Stimulated activated CD4-positive, alpha-beta T cell treated with anti-CD3 and anti-CD28 coated beads, Interleukin-2, amount 100 ng/mL, for 24 hours (primary cell): ENCODE data around the gene HOXD1.
A peak's percentile ranks its signal among the peaks of the same experiment; 100 is the strongest.

Experiments
- DNase-seq, 2 donors: peaks; one replicate each; pipeline ENCODE4 v3.0.0-alpha.2; 2020

HOXD1 gene

GRCh38 chr2:176187200-176187898 is 1.1 kb upstream of the HOXD1 start:
- DNase-seq: no peak

GRCh38 chr2:176188774-176189680 is 559 bp downstream of the HOXD1 start:
- DNase-seq: peak in 1 of 2 donors; percentile 14

DNA sequence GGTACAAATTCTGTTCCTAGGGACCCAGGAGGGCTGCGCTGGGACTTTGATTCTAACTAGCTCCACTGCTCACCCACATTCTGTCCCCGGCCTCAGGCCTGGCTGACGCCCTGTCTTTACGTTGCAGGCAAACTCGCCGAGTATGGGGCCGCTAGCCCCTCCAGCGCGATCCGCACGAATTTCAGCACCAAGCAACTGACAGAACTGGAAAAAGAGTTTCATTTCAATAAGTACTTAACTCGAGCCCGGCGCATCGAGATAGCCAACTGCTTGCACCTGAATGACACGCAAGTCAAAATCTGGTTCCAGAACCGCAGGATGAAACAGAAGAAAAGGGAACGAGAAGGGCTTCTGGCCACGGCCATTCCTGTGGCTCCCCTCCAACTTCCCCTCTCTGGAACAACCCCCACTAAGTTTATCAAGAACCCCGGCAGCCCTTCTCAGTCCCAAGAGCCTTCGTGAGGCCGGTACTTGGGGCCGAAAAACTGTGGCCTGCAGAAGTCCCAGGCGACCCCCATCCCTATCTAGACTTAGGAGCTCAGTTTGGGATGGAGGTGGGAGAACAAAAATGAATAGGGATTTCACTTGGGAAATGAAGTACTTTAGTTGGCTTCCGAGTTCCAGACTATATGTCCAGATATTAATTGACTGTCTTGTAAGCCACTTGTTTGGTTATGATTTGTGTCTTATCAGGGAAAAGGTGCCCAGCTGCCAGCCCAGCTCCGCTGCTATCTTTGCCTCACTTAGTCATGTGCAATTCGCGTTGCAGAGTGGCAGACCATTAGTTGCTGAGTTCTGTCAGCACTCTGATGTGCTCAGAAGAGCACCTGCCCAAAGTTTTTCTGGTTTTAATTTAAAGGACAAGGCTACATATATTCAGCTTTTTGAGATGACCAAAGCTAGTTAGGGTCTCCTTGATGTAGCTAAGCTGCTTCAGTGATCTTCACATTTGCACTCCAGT is 1.5 kb downstream of the HOXD1 start:
- DNase-seq: no peak

- no peak for DNase-seq
Observed at GRCh38 chr2:176192351-176192750, 3.9 kb downstream of the HOXD1 start.

- DNase-seq: no peak
Observed at GRCh38 chr2:176193048-176193447, 4.6 kb downstream of the HOXD1 start.

DNA sequence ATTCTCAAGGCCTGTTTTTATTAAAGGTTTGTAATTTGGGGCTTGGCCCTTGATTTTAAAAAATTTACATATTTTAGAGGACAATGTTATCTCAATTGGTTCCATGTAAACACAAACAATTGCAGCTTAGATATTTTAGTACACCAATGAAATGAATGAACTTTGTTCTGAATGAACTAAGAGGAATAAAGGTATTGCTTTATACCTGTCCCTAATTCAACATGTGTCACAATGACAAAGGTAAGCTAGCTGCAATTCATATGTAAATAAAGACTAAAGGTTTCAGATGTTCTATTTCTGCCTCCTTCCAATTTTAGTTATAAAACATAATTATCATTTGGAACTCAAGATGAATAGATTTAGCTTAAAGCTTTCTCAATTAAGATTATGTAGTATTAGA is 11.4 kb downstream of the HOXD1 start:
- DNase-seq: no peak

GRCh38 chr2:176200971-176201370 is 12.5 kb downstream of the HOXD1 start:
- no peak for DNase-seq

- DNase-seq: no peak
Observed at GRCh38 chr2:176202491-176202890, 14.0 kb downstream of the HOXD1 start.

- DNase-seq: no peak
Observed at GRCh38 chr2:176205126-176205525, 16.7 kb downstream of the HOXD1 start.

- no peak for DNase-seq
Observed at GRCh38 chr2:176206136-176206535, 17.7 kb downstream of the HOXD1 start.

GRCh38 chr2:176206682-176207081 is 18.2 kb downstream of the HOXD1 start:
- no peak for DNase-seq

DNA sequence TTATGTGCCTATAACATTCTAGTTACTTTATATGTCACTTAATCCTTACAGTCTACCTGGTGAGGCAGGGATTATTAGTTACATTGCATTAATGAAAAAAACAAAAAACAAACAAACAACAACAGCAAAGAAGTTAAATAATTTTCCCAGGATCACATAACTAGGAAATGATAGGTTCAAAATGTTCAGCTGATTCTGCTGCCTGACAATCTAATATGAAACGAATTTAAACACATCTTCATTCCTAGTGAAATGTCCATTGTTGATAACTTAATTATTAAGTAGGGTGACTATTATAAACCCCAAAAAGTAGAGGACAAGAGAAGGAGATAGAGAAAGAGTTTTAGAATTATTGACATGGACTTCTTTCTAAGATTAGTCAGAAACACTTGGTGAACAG is 22.6 kb downstream of the HOXD1 start:
- DNase-seq: no peak

DNA sequence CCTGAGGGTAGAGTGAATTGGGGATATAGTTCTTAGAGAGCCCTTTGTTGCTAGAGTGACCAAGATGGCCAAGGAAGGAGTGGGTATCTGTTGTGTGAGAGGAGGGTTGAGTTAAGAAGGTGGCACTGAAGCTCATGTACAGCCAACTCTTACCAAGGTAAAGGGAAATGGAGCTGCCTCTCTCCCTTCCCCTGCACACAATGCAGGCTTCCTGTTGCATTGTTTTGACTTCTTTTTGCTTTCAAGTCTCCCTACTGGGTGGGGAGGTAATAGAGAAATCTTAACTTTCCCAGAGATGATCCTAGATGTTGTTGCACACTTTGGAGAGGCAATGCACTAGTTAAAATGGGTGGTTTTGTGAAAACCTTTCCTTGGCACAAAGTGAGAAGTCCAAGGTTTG is 23.8 kb downstream of the HOXD1 start:
- DNase-seq: no peak

DNA sequence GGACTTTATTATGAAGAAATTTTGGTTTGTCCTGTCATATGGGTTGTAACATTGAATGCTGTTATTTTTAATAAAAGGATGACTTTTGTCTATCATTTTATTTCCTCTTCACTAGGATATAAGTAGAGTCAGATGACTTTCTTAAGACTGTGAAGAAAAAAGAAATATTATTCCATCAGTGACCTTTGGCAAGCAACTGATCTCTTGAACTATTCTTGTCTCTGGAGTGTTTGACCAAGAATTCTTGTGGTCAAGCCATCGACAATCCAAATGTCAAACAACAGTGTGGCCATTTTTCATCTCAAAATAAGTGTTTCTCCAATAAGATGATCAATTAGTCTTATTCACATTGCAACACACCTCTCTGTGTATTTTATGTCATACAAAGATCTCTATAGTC is 24.9 kb downstream of the HOXD1 start:
- DNase-seq: no peak

DNA sequence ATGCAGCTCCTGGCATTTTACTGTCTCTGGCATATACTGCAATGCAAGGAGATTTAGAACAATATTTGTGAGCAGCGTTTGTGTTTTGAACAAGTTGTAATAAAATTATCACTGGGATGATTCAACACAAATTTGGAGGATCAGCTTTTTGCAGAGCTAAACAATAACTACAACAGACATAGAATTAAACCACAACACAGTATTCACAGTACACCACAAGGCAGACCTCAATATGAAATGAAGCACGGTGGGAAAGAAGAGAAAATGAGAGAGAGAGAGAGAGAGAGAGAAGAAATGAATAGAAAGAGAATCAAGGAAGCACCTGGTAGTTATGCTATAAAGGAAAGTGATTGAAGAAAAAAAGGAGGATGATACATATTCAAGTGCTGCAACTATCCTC is 39.4 kb downstream of the HOXD1 start:
- no peak for DNase-seq

- no peak for DNase-seq
Observed at GRCh38 chr2:176234156-176234555, 45.7 kb downstream of the HOXD1 start.

DNA sequence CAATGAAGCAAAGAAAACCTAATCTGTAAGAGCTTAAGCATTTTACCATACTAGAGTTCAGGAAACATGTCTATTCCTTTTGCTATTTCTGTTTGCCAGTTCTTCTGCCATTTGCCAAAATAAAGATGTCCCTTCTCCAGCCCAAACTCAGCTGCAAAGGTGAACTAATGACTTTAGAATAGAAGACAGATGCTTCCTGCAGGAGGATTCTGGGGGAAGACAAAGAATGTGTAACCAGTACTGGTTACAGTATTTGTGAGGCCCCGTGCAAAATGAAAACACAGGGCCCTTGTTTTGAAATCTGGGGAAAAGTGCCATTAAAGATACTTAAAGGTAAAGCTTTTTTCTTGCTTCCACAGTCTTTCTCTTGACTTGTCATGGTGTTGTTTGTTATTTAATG is 46.5 kb downstream of the HOXD1 start:
- no peak for DNase-seq

DNA sequence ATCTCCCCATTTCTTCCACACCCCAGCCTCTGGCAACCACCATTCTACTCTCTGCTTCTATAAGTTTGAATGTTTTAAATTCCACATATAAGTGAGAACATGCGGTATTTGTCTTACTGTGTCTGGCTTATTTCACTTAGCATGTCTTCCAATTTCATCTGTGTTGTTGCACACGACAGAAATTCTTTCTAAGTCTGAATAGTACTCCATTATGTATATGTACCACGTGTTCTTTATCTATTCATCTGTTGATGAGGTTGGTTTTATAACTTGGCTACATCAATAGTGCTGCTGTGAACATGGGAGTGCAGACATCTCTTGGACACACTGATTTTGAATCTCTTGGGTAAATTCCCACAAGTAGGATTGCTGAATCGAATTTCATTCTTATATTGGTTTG is 49.0 kb downstream of the HOXD1 start:
- no peak for DNase-seq

DNA sequence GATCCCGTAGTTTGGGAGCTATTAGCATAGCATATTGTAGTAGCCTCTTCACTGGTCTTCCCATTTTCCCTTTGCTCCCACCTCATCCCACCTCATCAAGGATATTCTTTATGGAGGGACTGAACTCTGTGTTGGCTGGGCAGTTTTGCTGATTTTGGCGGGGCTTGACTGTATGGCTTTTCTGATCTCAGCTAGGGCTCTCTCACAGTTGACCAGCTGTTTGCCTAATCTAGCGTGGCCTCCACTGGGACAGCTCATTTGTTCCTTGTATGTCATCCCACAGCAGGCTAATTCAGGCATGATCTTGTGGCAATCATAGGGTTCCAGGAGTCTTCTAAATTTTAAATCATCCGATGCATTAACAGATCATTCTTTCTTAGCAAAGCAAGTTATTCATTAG is 50.6 kb downstream of the HOXD1 start:
- DNase-seq: no peak

DNA sequence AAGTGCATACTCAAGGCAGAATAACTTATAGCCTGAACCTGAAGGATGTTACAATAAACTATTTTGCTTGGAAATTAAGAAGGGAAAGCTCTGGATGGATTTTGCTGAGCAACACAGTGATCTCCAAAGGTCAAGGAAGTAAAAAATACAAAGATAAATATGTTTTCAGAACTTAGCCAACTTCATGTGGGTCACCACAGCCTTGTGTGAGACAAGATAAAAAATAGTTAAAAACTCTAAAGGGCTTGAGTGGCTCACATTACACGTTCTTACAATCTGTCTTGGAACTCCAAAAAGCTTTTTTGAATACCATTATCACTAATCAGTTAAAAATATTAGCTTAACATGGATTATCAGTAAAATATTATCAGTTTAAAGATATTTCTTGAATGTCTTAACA is 51.8 kb downstream of the HOXD1 start:
- DNase-seq: no peak
